Endothelial cell (in vitro differentiated cells): ENCODE data around the gene SYNE4. TPM values are rescaled to one million over a fixed set of nuclear protein-coding genes. Genes with fewer than 3 reads are reported as not detected.

Experiments
- DNase-seq: peaks from one replicate; pipeline ENCODE4 v3.0.0; 2021; ENCODE audit warnings: low spot score
- H3K27ac Mint-ChIP-seq: one replicate; pipeline ENCODE4 v1.8.0; 2021; ENCODE audit warnings: mixed read lengths, inconsistent platforms; ENCODE audit not compliant: unreplicated experiment
- H3K27me3 Mint-ChIP-seq: one replicate; pipeline ENCODE4 v1.8.0; 2021; ENCODE audit warnings: mild to moderate bottlenecking, moderate library complexity, mixed read lengths, inconsistent platforms; ENCODE audit not compliant: unreplicated experiment
- H3K36me3 Mint-ChIP-seq: one replicate; pipeline ENCODE4 v1.8.0; 2021; ENCODE audit warnings: mild to moderate bottlenecking, low read depth, mixed read lengths, inconsistent platforms; ENCODE audit not compliant: unreplicated experiment
- H3K4me1 Mint-ChIP-seq: one replicate; pipeline ENCODE4 v1.8.0; 2021; ENCODE audit warnings: mild to moderate bottlenecking, mixed read lengths, inconsistent platforms; ENCODE audit not compliant: unreplicated experiment
- H3K4me3 Mint-ChIP-seq: one replicate; pipeline ENCODE4 v1.8.0; 2021; ENCODE audit warnings: mild to moderate bottlenecking, mixed read lengths, inconsistent platforms; ENCODE audit not compliant: unreplicated experiment
- H3K9me3 Mint-ChIP-seq: one replicate; pipeline ENCODE4 v1.8.0; 2021; ENCODE audit warnings: mixed read lengths, inconsistent platforms; ENCODE audit not compliant: unreplicated experiment
- CTCF ChIP-seq: fragments of 200-600 bp; sonication (generic); IDR thresholded peaks from one replicate; pipeline ENCODE4 v1.5.0; 2021; ENCODE audit warnings: antibody characterized with exemption; ENCODE audit not compliant: unreplicated experiment
- total RNA-seq: library from RNA; stranded (reverse); fragmentation: NEBNext Ultra II Directional; extraction: Animal tissue kit (Norgen Biotek cat#: 25700); gene quantifications from one replicate; pipeline ENCODE4 v1.2.1, GENCODE V29; 2021; ENCODE audit not compliant: unreplicated experiment

The SYNE4 gene
- total RNA-seq, 1 donor from 2014 or later, result 4.5 TPM

- no peak for TF ChIP-seq CTCF
These were observed 21.9 kb upstream of the SYNE4 start for GRCh38 chr19:36030264-36031148.

GRCh38 chr19:36028313-36029041, 19.9 kb upstream of the SYNE4 start:
- DNase-seq, result no peak
- H3K4me3 Mint-ChIP-seq, result no peak overlapping the region
- peaks cover 4% of the 10 kb centered on the region for H3K27me3 Mint-ChIP-seq
- no peaks in the 10 kb centered on the region for H3K9me3 Mint-ChIP-seq
- H3K27ac Mint-ChIP-seq, result no peak overlapping the region
- H3K4me1 Mint-ChIP-seq, result peaks cover 7% of the 10 kb centered on the region
- H3K36me3 Mint-ChIP-seq, result peaks cover 37% of the 10 kb centered on the region
- TF ChIP-seq CTCF, result no peak

More at GRCh38 chr19:36030264-36031148, 21.9 kb upstream of the SYNE4 start:
- Mint-ChIP-seq H3K36me3 (peaks cover 38% of the 10 kb centered on the region), H3K9me3 (no peaks in the 10 kb centered on the region), H3K4me3 (no peak overlapping the region), H3K27ac (no peak overlapping the region), H3K27me3 (peaks cover 8% of the 10 kb centered on the region), H3K4me1 (peaks cover 19% of the 10 kb centered on the region)
- DNase-seq, result no peak

GRCh38 chr19:36027696-36028095, 19.1 kb upstream of the SYNE4 start:
- no peak for TF ChIP-seq CTCF
- Mint-ChIP-seq H3K27me3 (peaks cover 4% of the 10 kb centered on the region), H3K4me1 (peaks cover 9% of the 10 kb centered on the region), H3K27ac (no peak overlapping the region), H3K36me3 (peaks cover 41% of the 10 kb centered on the region), H3K4me3 (no peak overlapping the region), H3K9me3 (no peaks in the 10 kb centered on the region)
- DNase-seq, result no peak

GRCh38 chr19:36026091-36026876, 17.7 kb upstream of the SYNE4 start:
- Mint-ChIP-seq H3K4me1 (peaks cover 4% of the 10 kb centered on the region), H3K36me3 (peaks cover 38% of the 10 kb centered on the region), H3K9me3 (no peaks in the 10 kb centered on the region), H3K4me3 (no peak overlapping the region), H3K27me3 (peaks cover 4% of the 10 kb centered on the region), H3K27ac (no peak overlapping the region)
- no peak for DNase-seq
- no peak for TF ChIP-seq CTCF
